Activated T-cell treated with anti-CD3 and anti-CD28 coated beads, Interleukin-2, amount 50 U/mL, for 24 hours (primary cell): Measurements from ENCODE around the gene EML4.

ENCODE experiments used
- DNase-seq: peaks from one replicate; pipeline ENCODE4 v3.0.0-alpha.2; 2020
- H3K27ac Mint-ChIP-seq: 2 replicates; pipeline ENCODE4 v1.8.0; 2020; ENCODE audit warnings: mild to moderate bottlenecking, mixed read lengths
- H3K27me3 Mint-ChIP-seq: 2 replicates; pipeline ENCODE4 v1.8.0; 2020; ENCODE audit warnings: mixed read lengths
- H3K36me3 Mint-ChIP-seq: 2 replicates; pipeline ENCODE4 v1.8.0; 2020; ENCODE audit warnings: low read depth, mixed read lengths
- H3K4me1 Mint-ChIP-seq: 2 replicates; pipeline ENCODE4 v1.8.0; 2020; ENCODE audit warnings: low read depth, mixed read lengths
- H3K4me3 Mint-ChIP-seq: 2 replicates; pipeline ENCODE4 v1.8.0; 2020; ENCODE audit warnings: mild to moderate bottlenecking, moderate library complexity, mixed read lengths
- H3K9me3 Mint-ChIP-seq: 2 replicates; pipeline ENCODE4 v1.8.0; 2020; ENCODE audit warnings: mixed read lengths

The EML4 gene

DNA sequence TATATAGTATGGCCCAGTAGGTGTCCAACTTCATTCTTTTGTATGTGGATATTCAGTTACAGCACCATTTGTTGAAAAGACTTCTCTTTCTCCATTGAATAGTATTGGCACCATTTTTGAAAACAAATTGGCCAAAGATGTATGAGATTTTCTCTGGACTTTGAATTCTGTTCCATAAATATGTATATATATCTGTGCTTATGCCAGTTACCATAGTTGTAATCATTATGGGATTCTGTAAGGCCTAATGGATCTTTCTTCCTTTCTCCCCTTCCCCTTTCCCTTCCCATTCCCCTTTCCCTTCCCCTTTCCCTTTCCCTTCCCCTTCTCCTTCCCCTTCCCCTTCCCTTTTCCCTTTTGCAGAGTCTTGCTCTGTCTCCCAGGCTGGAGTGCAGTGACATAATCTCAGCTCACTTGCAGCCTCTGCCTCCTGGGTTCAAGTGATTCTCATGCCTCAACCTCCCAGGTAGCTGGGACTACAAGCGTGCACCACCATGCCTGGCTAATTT is 140.9 kb downstream of the EML4 start:
- Mint-ChIP-seq H3K4me1 (peaks cover 26% of the 10 kb centered on the region), H3K4me3 (no peak overlapping the region), H3K27ac (peak overlapping the region; percentile 33), H3K27me3 (no peaks in the 10 kb centered on the region), H3K36me3 (peaks cover 64% of the 10 kb centered on the region), H3K9me3 (no peaks in the 10 kb centered on the region)
- DNase-seq, result no peak

- H3K36me3 Mint-ChIP-seq, result peaks cover 64% of the 10 kb centered on the region
- peaks cover 27% of the 10 kb centered on the region for H3K4me1 Mint-ChIP-seq
- H3K9me3 Mint-ChIP-seq, result no peaks in the 10 kb centered on the region
- DNase-seq, result no peak
- no peak overlapping the region for H3K27ac Mint-ChIP-seq
- H3K4me3 Mint-ChIP-seq, result no peak overlapping the region
- no peaks in the 10 kb centered on the region for H3K27me3 Mint-ChIP-seq
These were observed 143.0 kb downstream of the EML4 start for GRCh38 chr2:42312106-42312505.

DNA sequence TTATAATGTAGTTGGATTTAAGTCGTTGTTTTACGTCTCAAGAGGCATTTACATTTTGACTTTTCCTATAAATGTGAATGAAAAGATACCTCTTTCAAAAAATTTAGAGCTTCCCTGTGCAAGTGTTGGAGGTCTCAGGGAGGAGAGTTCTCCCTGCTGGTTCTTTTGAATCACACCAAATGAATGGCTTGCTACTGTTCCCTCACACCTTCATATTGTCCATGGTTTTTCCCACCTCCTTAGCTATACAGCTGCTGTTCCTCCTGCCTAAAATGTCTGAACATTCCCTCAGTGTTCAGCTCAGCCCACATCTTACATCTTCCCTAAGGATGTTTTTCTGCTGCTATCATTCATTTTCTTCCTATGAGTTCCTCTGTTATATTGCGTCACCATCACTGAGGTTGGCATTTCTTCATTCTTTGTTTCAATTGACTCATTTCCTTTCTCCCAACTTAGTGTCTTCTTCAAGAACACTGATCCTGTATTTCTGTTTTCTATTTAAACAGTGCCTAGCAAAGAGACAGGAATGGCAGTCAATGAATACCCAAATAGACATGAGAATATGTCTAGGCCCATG is 145.8 kb downstream of the EML4 start:
- H3K27ac Mint-ChIP-seq, result peak overlapping the region; percentile 72

GRCh38 chr2:42315844-42316470 is 146.8 kb downstream of the EML4 start:
- Mint-ChIP-seq H3K9me3 (no peaks in the 10 kb centered on the region), H3K27me3 (no peaks in the 10 kb centered on the region), H3K36me3 (peaks cover 75% of the 10 kb centered on the region), H3K27ac (peak overlapping the region; percentile 33), H3K4me3 (no peak overlapping the region), H3K4me1 (peaks cover 34% of the 10 kb centered on the region)
- no peak for DNase-seq

More for the DNA sequence above, 145.8 kb downstream of the EML4 start:
- no peak for DNase-seq
- Mint-ChIP-seq H3K36me3 (peaks cover 69% of the 10 kb centered on the region), H3K4me3 (no peak overlapping the region), H3K4me1 (peaks cover 29% of the 10 kb centered on the region), H3K27me3 (no peaks in the 10 kb centered on the region), H3K9me3 (no peaks in the 10 kb centered on the region)

GRCh38 chr2:42316910-42317309 is 147.8 kb downstream of the EML4 start:
- no peaks in the 10 kb centered on the region for H3K27me3 Mint-ChIP-seq
- DNase-seq, result no peak
- peak overlapping the region; percentile 74 for H3K27ac Mint-ChIP-seq
- peaks cover 80% of the 10 kb centered on the region for H3K36me3 Mint-ChIP-seq
- no peak overlapping the region for H3K4me3 Mint-ChIP-seq
- H3K4me1 Mint-ChIP-seq, result peaks cover 40% of the 10 kb centered on the region
- no peaks in the 10 kb centered on the region for H3K9me3 Mint-ChIP-seq

DNA sequence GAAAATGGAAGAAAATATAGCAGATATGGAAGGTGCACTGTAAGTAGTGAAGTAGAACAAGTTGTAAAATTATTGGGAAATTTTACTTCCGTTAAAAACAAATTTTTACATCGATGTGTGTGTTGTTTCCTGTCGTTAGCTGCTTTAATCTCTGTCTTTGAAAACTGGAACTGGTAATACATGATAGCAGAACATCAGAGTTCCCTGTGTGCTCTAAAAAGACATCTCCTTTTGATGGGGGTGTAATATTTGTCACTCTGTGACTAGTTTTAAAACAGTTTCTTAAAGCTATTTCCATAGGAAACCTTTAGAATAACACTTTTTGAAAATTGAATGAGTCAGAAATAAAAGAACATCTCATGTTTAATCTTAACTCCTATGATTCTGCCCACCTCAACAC is 148.3 kb downstream of the EML4 start:
- peak overlapping the region; percentile 81 for H3K27ac Mint-ChIP-seq
- H3K4me3 Mint-ChIP-seq, result no peak overlapping the region
- no peaks in the 10 kb centered on the region for H3K9me3 Mint-ChIP-seq
- H3K27me3 Mint-ChIP-seq, result no peaks in the 10 kb centered on the region
- H3K4me1 Mint-ChIP-seq, result peaks cover 40% of the 10 kb centered on the region
- peaks cover 77% of the 10 kb centered on the region for H3K36me3 Mint-ChIP-seq
- DNase-seq, result no peak

DNA sequence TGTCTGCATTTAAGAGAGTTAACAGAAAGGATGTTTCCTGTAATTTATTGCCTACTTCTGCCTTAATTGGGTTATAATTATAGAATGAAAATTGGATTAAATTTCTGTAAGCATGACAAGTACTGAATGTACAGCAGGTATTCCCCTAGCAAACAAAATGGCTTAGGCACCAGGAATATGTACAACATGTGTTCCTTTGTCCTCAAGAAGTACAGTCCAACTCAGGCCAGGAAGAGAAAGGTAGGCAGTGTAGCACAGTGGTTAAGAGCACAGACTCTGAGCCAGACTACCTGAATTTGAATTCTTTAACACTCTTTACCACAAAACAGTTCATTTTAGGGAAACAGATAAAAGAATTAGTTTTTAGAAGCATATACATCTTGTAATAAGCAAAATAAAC is 148.8 kb downstream of the EML4 start:
- Mint-ChIP-seq H3K27ac (peak overlapping the region; percentile 81), H3K36me3 (peaks cover 79% of the 10 kb centered on the region), H3K4me1 (peaks cover 40% of the 10 kb centered on the region), H3K9me3 (no peaks in the 10 kb centered on the region), H3K27me3 (no peaks in the 10 kb centered on the region), H3K4me3 (no peak overlapping the region)
- no peak for DNase-seq

GRCh38 chr2:42319265-42319664 is 150.1 kb downstream of the EML4 start:
- DNase-seq, result no peak
- H3K9me3 Mint-ChIP-seq, result no peaks in the 10 kb centered on the region
- H3K36me3 Mint-ChIP-seq, result peaks cover 86% of the 10 kb centered on the region
- peak overlapping the region; percentile 23 for H3K27ac Mint-ChIP-seq
- no peak overlapping the region for H3K4me3 Mint-ChIP-seq
- no peaks in the 10 kb centered on the region for H3K27me3 Mint-ChIP-seq
- H3K4me1 Mint-ChIP-seq, result peaks cover 39% of the 10 kb centered on the region

DNA sequence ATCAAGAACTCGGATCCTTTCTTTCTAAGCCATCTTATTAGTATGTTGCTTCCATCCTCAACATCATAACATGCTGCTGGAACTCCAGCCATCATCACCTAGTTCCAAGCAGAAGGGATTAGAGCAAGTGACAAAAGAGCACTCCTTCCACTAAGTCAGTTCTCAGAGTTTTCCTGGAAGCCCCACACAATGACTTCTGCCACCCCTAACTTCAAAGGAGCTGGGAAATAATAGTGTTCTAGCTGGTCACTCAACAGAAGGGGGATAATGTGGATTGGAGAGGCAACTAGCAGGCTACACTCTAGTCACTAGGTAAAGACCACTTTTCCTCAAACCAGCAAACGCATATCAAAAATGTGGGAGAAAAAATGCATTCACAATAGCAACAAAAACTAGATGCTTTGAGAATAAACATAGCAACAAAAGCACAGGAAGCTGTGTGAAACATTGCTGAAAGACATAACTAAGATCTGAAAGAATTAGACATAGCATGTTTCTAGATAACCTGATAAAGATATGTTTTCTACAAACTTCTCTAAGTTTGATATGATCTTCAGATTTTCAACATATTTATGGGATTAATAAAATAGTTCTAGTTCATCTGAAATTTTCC is 152.4 kb downstream of the EML4 start:
- no peaks in the 10 kb centered on the region for H3K27me3 Mint-ChIP-seq
- no peak overlapping the region for H3K4me3 Mint-ChIP-seq
- H3K27ac Mint-ChIP-seq, result peak overlapping the region; percentile 58

GRCh38 chr2:42324244-42324643 is 155.1 kb downstream of the EML4 start:
- H3K36me3 Mint-ChIP-seq, result peaks cover 83% of the 10 kb centered on the region

More for the DNA sequence above, 152.4 kb downstream of the EML4 start:
- H3K4me1 Mint-ChIP-seq, result peaks cover 24% of the 10 kb centered on the region
- peaks cover 84% of the 10 kb centered on the region for H3K36me3 Mint-ChIP-seq
- no peak for DNase-seq
- H3K9me3 Mint-ChIP-seq, result no peaks in the 10 kb centered on the region

GRCh38 chr2:42324949-42325348 is 155.8 kb downstream of the EML4 start:
- Mint-ChIP-seq H3K27me3 (no peaks in the 10 kb centered on the region), H3K9me3 (no peaks in the 10 kb centered on the region), H3K36me3 (peaks cover 85% of the 10 kb centered on the region), H3K27ac (peak overlapping the region; percentile 51), H3K4me1 (peaks cover 23% of the 10 kb centered on the region), H3K4me3 (no peak overlapping the region)
- no peak for DNase-seq

More at GRCh38 chr2:42324244-42324643, 155.1 kb downstream of the EML4 start:
- Mint-ChIP-seq H3K9me3 (no peaks in the 10 kb centered on the region), H3K27me3 (no peaks in the 10 kb centered on the region), H3K4me3 (no peak overlapping the region), H3K4me1 (peaks cover 19% of the 10 kb centered on the region), H3K27ac (peak overlapping the region; percentile 44)
- DNase-seq, result no peak

- Mint-ChIP-seq H3K9me3 (no peaks in the 10 kb centered on the region), H3K4me1 (peaks cover 28% of the 10 kb centered on the region), H3K27me3 (no peaks in the 10 kb centered on the region), H3K4me3 (no peak overlapping the region), H3K36me3 (peaks cover 86% of the 10 kb centered on the region), H3K27ac (peak overlapping the region; percentile 26)
- no peak for DNase-seq
These were observed 156.5 kb downstream of the EML4 start for GRCh38 chr2:42325609-42326008.

DNA sequence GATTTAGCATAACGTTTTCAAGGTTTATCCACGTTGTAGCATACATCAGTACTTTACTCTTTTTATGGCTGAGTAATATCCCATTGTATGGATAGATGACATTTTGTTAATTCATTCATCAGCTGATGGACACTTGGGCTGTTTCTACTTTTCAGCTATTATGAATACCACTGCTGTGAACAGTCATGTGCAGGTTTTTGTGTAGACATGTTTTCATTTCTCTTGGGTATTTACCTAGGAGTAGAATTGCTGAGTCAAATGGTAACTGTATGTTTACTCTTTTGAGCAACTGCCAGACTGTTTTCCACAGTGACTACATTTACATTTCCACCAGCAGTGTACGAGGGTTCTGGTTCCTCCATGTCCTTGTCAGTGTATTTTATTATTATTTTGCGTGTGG is 158.0 kb downstream of the EML4 start:
- Mint-ChIP-seq H3K27me3 (no peaks in the 10 kb centered on the region), H3K4me3 (no peak overlapping the region), H3K27ac (peak overlapping the region; percentile 79), H3K36me3 (peaks cover 88% of the 10 kb centered on the region), H3K4me1 (peaks cover 26% of the 10 kb centered on the region), H3K9me3 (no peaks in the 10 kb centered on the region)
- DNase-seq, result no peak

DNA sequence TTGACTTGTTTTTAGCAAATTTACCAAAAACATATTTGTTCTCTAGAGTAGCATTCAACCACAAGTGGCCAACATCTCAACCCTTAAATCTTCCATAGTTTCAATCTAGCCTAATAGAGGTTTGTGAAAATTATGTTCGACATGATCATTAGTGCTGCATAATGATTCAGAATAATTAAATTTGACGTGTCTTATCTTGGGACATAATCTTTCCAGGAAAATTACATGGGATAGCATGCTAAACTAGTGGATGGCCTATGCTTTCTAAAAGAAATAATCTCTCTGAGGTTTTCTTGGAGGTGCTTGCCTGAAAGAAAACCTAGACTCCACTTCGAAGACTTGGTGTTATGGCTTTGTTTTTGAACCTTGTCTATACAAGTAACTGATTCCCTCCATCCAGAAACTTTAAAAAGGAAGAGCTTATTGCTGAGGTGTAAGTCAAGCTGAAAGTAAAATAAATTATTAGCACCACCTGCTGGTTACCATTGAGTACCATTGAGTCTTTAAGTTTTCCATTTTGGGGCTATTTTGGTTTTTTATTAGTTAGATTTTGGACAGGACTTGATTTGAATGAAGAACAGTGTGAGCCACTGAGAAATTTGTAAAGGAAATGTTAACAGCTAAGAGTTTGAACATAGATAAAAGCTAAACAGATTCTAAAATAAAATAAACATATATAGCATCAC is 159.1 kb downstream of the EML4 start:
- no peak for DNase-seq
- H3K27me3 Mint-ChIP-seq, result no peaks in the 10 kb centered on the region
- H3K36me3 Mint-ChIP-seq, result peaks cover 91% of the 10 kb centered on the region
- no peaks in the 10 kb centered on the region for H3K9me3 Mint-ChIP-seq
- H3K4me1 Mint-ChIP-seq, result peaks cover 26% of the 10 kb centered on the region
- peak overlapping the region; percentile 59 for H3K27ac Mint-ChIP-seq
- H3K4me3 Mint-ChIP-seq, result no peak overlapping the region
